A549 (cell line): ENCODE measurements around the gene PCYT2. TPM values are rescaled to one million over a fixed set of nuclear protein-coding genes. Genes with fewer than 3 reads are reported as not detected.

Experiments
- ATAC-seq, 2 experiments: fragments of 200-7000 bp in 1 of 2; fragments of >200 bp in 1 of 2; cut with Nextera tagmentation in 1 of 2; cut with Tn5 transposase in 1 of 2; 3 replicates each; pipeline versions ENCODE4 v1.8.0 to v1.9.1; 2018 to 2020; ENCODE audit warnings: mild to moderate bottlenecking in 1 of 2, moderate library complexity in 1 of 2
- CTCF ChIA-PET: fragments of 300-600 bp; sonication (Branson Sonifier 250); formaldehyde crosslinking; extraction: SDS; loops from one replicate; lab custom pipeline; 2021; ENCODE audit warnings: antibody characterized with exemption, inconsistent platforms; lab: Yijun Ruan, JAX
- POLR2A ChIA-PET: fragments of 350-600 bp; formaldehyde crosslinking; extraction: SDS; loops from one replicate; lab custom pipeline; 2021; ENCODE audit warnings: antibody characterized with exemption, inconsistent platforms; lab: Yijun Ruan, JAX
- DNase-seq, 2 experiments: peaks; one replicate each; pipeline versions ENCODE4 v3.0.0 to v3.0.0-alpha.2; 2011 to 2016; ENCODE audit warnings: low read depth in 1 of 2, low spot score in 1 of 2
- FAIRE-seq: peaks from 2 replicates; lab custom pipeline; 2011; peaks lifted over from hg19 to GRCh38; lab: Jason Lieb, UNC
- H3K27ac ChIP-seq, 2 experiments: fragments of >200 bp; sonication (Bioruptor Twin); formaldehyde crosslinking; 3 replicates each; pipeline ENCODE4 v1.5.1; 2016 to 2017
- H3K4me1 ChIP-seq: fragments of >200 bp; sonication (Bioruptor Twin); formaldehyde crosslinking; 3 replicates; pipeline ENCODE4 v1.6.1; 2016
- H3K4me2 ChIP-seq: fragments of >200 bp; sonication (Bioruptor Twin); formaldehyde crosslinking; 3 replicates; pipeline ENCODE4 v1.6.1; 2016
- H3K4me3 ChIP-seq: fragments of >200 bp; sonication (Bioruptor Twin); formaldehyde crosslinking; 3 replicates; pipeline ENCODE4 v1.5.1; 2016
- H3K9me3 ChIP-seq: fragments of >200 bp; sonication (Bioruptor Twin); formaldehyde crosslinking; 3 replicates; pipeline ENCODE4 v1.6.1; 2016
- BHLHE40 ChIP-seq: IDR thresholded peaks from 2 replicates; pipeline ENCODE4 v1.6.1; 2012; ENCODE audit warnings: low read depth, low read length, inconsistent platforms
- CBX2 ChIP-seq: fragments of 200-600 bp; sonication (generic); IDR thresholded peaks from 2 replicates; pipeline ENCODE4 v1.6.1; 2016; ENCODE audit warnings: low read depth, mild to moderate bottlenecking, borderline replicate concordance
- CHD2 ChIP-seq: fragments of 150-350 bp; IDR thresholded peaks from 2 replicates; pipeline ENCODE4 v1.6.1; 2014; ENCODE audit warnings: low read length; ENCODE audit not compliant: partially characterized antibody
- CHD4 ChIP-seq: fragments of 200-600 bp; sonication (generic); IDR thresholded peaks from 2 replicates; pipeline ENCODE4 v1.6.1; 2016; ENCODE audit warnings: antibody characterized with exemption, mild to moderate bottlenecking, borderline replicate concordance
- EHF ChIP-seq: fragments of 250-450 bp; sonication (Bioruptor Pico); IDR thresholded peaks from 2 replicates; pipeline ENCODE4 v1.5.0; 2020; ENCODE audit warnings: mild to moderate bottlenecking
- EP300 ChIP-seq, 2 experiments: fragments of >200 bp; sonication (Bioruptor Twin); formaldehyde crosslinking; IDR thresholded peaks; 2 replicates in 1 of 2; 3 replicates in 1 of 2; pipeline ENCODE4 v1.6.1; 2016 to 2017
- ESRRA ChIP-seq: fragments of 150-350 bp; IDR thresholded peaks from 2 replicates; pipeline ENCODE4 v1.6.1; 2014; ENCODE audit warnings: mild to moderate bottlenecking, low read length, borderline replicate concordance
- GATA3 ChIP-seq: IDR thresholded peaks from 2 replicates; pipeline ENCODE4 v1.6.1; 2012; ENCODE audit warnings: borderline replicate concordance
- HDAC2 ChIP-seq: fragments of 200-600 bp; sonication (generic); IDR thresholded peaks from 2 replicates; pipeline ENCODE4 v1.6.1; 2016
- HEYL ChIP-seq: fragments of 250-450 bp; sonication (Bioruptor Pico); IDR thresholded peaks from 2 replicates; pipeline ENCODE4 v1.8.0; 2021; ENCODE audit warnings: mild to moderate bottlenecking, moderate library complexity
- JUNB ChIP-seq: fragments of >200 bp; sonication (Bioruptor Twin); formaldehyde crosslinking; IDR thresholded peaks from 2 replicates; pipeline ENCODE4 v1.6.1; 2016
- KDM1A ChIP-seq: fragments of 200-600 bp; sonication (generic); IDR thresholded peaks from 2 replicates; pipeline ENCODE4 v1.6.1; 2016; ENCODE audit warnings: low read depth, mild to moderate bottlenecking
- MAFK ChIP-seq: fragments of 450-650 bp; IDR thresholded peaks from 2 replicates; pipeline ENCODE4 v1.6.1; 2014; ENCODE audit not compliant: partially characterized antibody
- MAX ChIP-seq: IDR thresholded peaks from 2 replicates; pipeline ENCODE4 v1.6.1; 2012
- MAZ ChIP-seq: fragments of 150-350 bp; IDR thresholded peaks from 2 replicates; pipeline ENCODE4 v1.6.1; 2014; ENCODE audit warnings: antibody characterized with exemption, low read depth, low read length, borderline replicate concordance
- MYC ChIP-seq: IDR thresholded peaks from 2 replicates; pipeline ENCODE4 v1.6.1; 2012; ENCODE audit warnings: mild to moderate bottlenecking, inconsistent platforms, low read length, improper control_type of control experiment, borderline replicate concordance
- NFE2L2 ChIP-seq: fragments of 150-350 bp; conservative IDR thresholded peaks from 2 replicates; pipeline ENCODE4 v1.6.1; 2014; ENCODE audit warnings: low read length
- NPAS2 ChIP-seq: fragments of 250-450 bp; sonication (Bioruptor Pico); IDR thresholded peaks from 2 replicates; pipeline ENCODE4 v1.8.0; 2022; ENCODE audit warnings: mild to moderate bottlenecking, moderate library complexity, borderline replicate concordance
- NR3C1 ChIP-seq: fragments of >200 bp; sonication (Bioruptor Twin); formaldehyde crosslinking; IDR thresholded peaks from 3 replicates; pipeline ENCODE4 v1.6.1; 2017
- POLR2A ChIP-seq: IDR thresholded peaks from 2 replicates; pipeline ENCODE4 v1.6.1; 2012; ENCODE audit warnings: mild to moderate bottlenecking, low read length
- POLR2AphosphoS2 ChIP-seq: conservative IDR thresholded peaks from 2 replicates; pipeline ENCODE4 v1.6.1; 2012; ENCODE audit warnings: low read length, improper control_type of control experiment, inconsistent platforms
- RAD21 ChIP-seq, 2 experiments: fragments of >200 bp in 1 of 2; sonication (Bioruptor Twin) in 1 of 2; formaldehyde crosslinking in 1 of 2; IDR thresholded peaks in 1 of 2; conservative IDR thresholded peaks in 1 of 2; 2 replicates in 1 of 2; 3 replicates in 1 of 2; pipeline ENCODE4 v1.6.1; 2012 to 2018; ENCODE audit warnings: inconsistent platforms in 1 of 2
- RARB ChIP-seq: fragments of 250-450 bp; sonication (Bioruptor Pico); IDR thresholded peaks from 2 replicates; pipeline ENCODE4 v1.8.0; 2021; ENCODE audit warnings: mild to moderate bottlenecking, moderate library complexity
- RFX5 ChIP-seq: fragments of 450-650 bp; IDR thresholded peaks from 2 replicates; pipeline ENCODE4 v1.7.1; 2014; ENCODE audit warnings: antibody characterized with exemption, mild to moderate bottlenecking, moderate library complexity
- SMC3 ChIP-seq: fragments of >200 bp; sonication (Bioruptor Twin); formaldehyde crosslinking; IDR thresholded peaks from 3 replicates; pipeline ENCODE4 v1.6.1; 2018; ENCODE audit warnings: inconsistent platforms
- SREBF2 ChIP-seq: fragments of 450-650 bp; IDR thresholded peaks from 2 replicates; pipeline ENCODE4 v1.6.1; 2014; ENCODE audit warnings: mild to moderate bottlenecking, moderate library complexity
- TFCP2L1 ChIP-seq: fragments of 250-450 bp; sonication (Bioruptor Pico); IDR thresholded peaks from 2 replicates; pipeline ENCODE4 v1.5.0; 2021; ENCODE audit warnings: mild to moderate bottlenecking
- ZC3H11A ChIP-seq: fragments of 450-650 bp; IDR thresholded peaks from 2 replicates; pipeline ENCODE4 v1.6.1; 2014; ENCODE audit warnings: antibody characterized with exemption, mild to moderate bottlenecking
- ZNF302 ChIP-seq: fragments of 250-450 bp; sonication (Bioruptor Pico); IDR thresholded peaks from 2 replicates; pipeline ENCODE4 v1.9.0; 2021; ENCODE audit warnings: inconsistent platforms, mild to moderate bottlenecking, moderate library complexity
- WGBS: methylation state at CpG from one replicate; pipeline ENCODE4 v1.1.6; 2017; ENCODE audit errors: missing lambda C conversion rate; 5-methylcytosine and 5-hydroxymethylcytosine counted together
- polyA plus RNA-seq, 4 experiments: library from polyadenylated mRNA; depleted of rRNA in 3 of 4; stranded (reverse); fragments of >200 nt; fragmentation: RNase III in 1 of 4; extraction: RNeasy Plus Mini Kit Qiagen cat#74134 plus additional on column Dnase treatment in 1 of 4; gene quantifications; 2 replicates in 3 of 4; 3 replicates in 1 of 4; pipeline ENCODE4 v1.2.3, GENCODE V29; 2011 to 2017

The PCYT2 gene
- polyA plus RNA-seq, 2 of the 4 experiments (the other 2 are of a cell fraction): 7.1 to 17.0 TPM

GRCh38 chr17:81909966-81910839, 996 bp downstream of the PCYT2 start (continued):
- TF ChIP-seq NFE2L2: no peak

GRCh38 chr17:81909231-81909630, 2.0 kb downstream of the PCYT2 start:
- WGBS: 92% methylated on average over 12 of the region's 12 CpGs
- no peak for TF ChIP-seq CHD4
- TF ChIP-seq POLR2AphosphoS2: no peak
- TF ChIP-seq TFCP2L1 (CRISPR knock-in tag): no peak
- no peak for TF ChIP-seq MAZ
- TF ChIP-seq ZNF302: no peak
- no peak for TF ChIP-seq NR3C1
- no peak for TF ChIP-seq JUNB
- no peak for TF ChIP-seq SMC3
- no peak for TF ChIP-seq HDAC2
- TF ChIP-seq RARB (CRISPR knock-in tag): no peak
- TF ChIP-seq HEYL (CRISPR knock-in tag): no peak
- TF ChIP-seq RFX5: no peak
- DNase-seq (no peak), FAIRE-seq (no peak), ATAC-seq (no peak)
- Histone ChIP-seq H3K4me2 (no peak overlapping the region), H3K27ac (no peak overlapping the region), H3K4me3 (no peak overlapping the region), H3K4me1 (peaks cover 10% of the 10 kb centered on the region; the same call in 2 of the 3 replicates), H3K9me3 (no peaks in the 10 kb centered on the region)
- ChIA-PET CTCF (interaction anchor here (0.8 to 7.6 kb wide), 8 partner anchors 8 to 112 kb away, joined by 3 to 68 read pairs (median 5); partner anchors contain the start of gene MAFG), POLR2A (no interaction called here)

GRCh38 chr17:81908793-81909192, 2.4 kb downstream of the PCYT2 start:
- Histone ChIP-seq H3K4me3 (no peak overlapping the region), H3K27ac (no peak overlapping the region), H3K4me2 (no peak overlapping the region), H3K4me1 (peaks cover 10% of the 10 kb centered on the region; the same call in 2 of the 3 replicates), H3K9me3 (no peaks in the 10 kb centered on the region)
- DNase-seq: no peak
- ATAC-seq: no peak
- ChIA-PET POLR2A (no interaction called here), CTCF (interaction anchor here (0.8 to 7.6 kb wide), 6 partner anchors 8 to 112 kb away, joined by 3 to 68 read pairs (median 5); partner anchors contain the start of gene MAFG)
- TF ChIP-seq MAX: no peak
- no peak for TF ChIP-seq MAFK
- TF ChIP-seq RFX5: no peak
- no peak for TF ChIP-seq CBX2
- TF ChIP-seq CHD4: no peak
- TF ChIP-seq BHLHE40: no peak
- no peak for TF ChIP-seq POLR2A
- no peak for TF ChIP-seq GATA3
- no peak for TF ChIP-seq RAD21 (conservative IDR thresholded peaks at IDR 0.05 in 1 of 2, IDR thresholded peaks at IDR 0.05 in 1 of 2)
- 93% methylated on average over 10 of the region's 11 CpGs for WGBS
- no peak for FAIRE-seq

- no peak overlapping the region for H3K4me2 ChIP-seq
- no peak for TF ChIP-seq RARB (CRISPR knock-in tag)
- no peak for TF ChIP-seq SREBF2
- no peak for TF ChIP-seq ZC3H11A
- no peak for TF ChIP-seq EHF (CRISPR knock-in tag)
- TF ChIP-seq ESRRA: no peak
- TF ChIP-seq NPAS2: no peak
- TF ChIP-seq CHD2: no peak
- no peak for TF ChIP-seq MYC
- no peak for TF ChIP-seq KDM1A
- no peak for TF ChIP-seq EP300 (IDR thresholded peaks at IDR 0.05)
- no peak for TF ChIP-seq ZNF302
- ATAC-seq (no peak), DNase-seq (no peak), FAIRE-seq (no peak)
- POLR2A ChIA-PET: no interaction called here
- WGBS: 94% methylated on average over 24 of the region's 26 CpGs
- H3K27ac ChIP-seq: no peak overlapping the region
- H3K4me3 ChIP-seq: no peak overlapping the region
- CTCF ChIA-PET: interaction anchor here (1.2 to 2.8 kb wide), 6 partner anchors 12 to 85 kb away, joined by 3 to 7 read pairs (median 4); partner anchors contain the start of gene MAFG
- no peaks in the 10 kb centered on the region for H3K9me3 ChIP-seq
- peaks cover 10% of the 10 kb centered on the region; the same call in 2 of the 3 replicates for H3K4me1 ChIP-seq
These were observed 3.7 kb downstream of the PCYT2 start for GRCh38 chr17:81907219-81908145.
